ENCODE results near the gene SCLY. TPM values are rescaled to one million over a fixed set of nuclear protein-coding genes. Genes with fewer than 3 reads are reported as not detected.

The SCLY gene
- total and polyA plus RNA-seq, 2 donors (not counting 1 experiment from before 2014, with no cell fraction given): 16.4 to 42.4 TPM

DNA sequence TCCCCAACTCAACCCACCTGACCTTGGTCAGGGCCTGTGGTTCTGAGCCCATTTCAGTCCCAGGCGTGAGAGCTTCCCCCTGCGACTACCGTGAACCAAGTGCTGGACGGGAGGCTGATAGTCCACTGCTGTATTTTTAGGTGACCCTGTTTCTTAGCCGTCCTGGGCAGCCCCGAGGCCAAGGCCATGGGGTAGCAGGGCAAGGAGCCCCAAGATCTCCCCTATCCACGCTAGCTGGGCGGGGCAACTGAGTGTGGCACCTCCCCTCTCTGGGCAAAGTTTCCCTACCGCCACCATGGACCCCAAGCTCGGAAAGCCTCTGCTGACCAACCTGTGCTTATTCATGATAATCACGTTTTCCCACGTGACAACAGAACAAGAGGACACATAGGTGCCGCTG lies 77.1 kb downstream of the SCLY start:
- Histone ChIP-seq H3K4me3 (ENCODE audit: control extremely low read depth in 1 of 5, extremely low read depth in 1 of 5, insufficient read depth in 1 of 5, low read depth in 2 of 5, low read length in 4 of 5) (no peak overlapping the region), H4K20me1 (ENCODE audit: control insufficient read depth, insufficient read depth, low read length, poor library complexity, severe bottlenecking) (no peaks in the 10 kb centered on the region), H3K27ac (ENCODE audit: low read length in 2 of 2) (no peak overlapping the region), H2AFZ (ENCODE audit: insufficient read depth, low read depth, low read length, poor library complexity, severe bottlenecking) (no peak overlapping the region), H3K4me1 (ENCODE audit: control insufficient read depth in 2 of 2, insufficient read depth in 2 of 2, low read length in 2 of 2) (peaks cover 16 to 26% of the 10 kb centered on the region in 2 donors), H3K9me3 (ENCODE audit: control extremely low read depth in 1 of 3, control insufficient read depth in 2 of 3, insufficient read depth in 1 of 3, low read length in 2 of 3) (peaks cover 0 to 4% (median 0%) of the 10 kb centered on the region in 3 donors), H3K79me2 (ENCODE audit: control insufficient read depth, insufficient read depth, low read length) (no peaks in the 10 kb centered on the region), H3K4me2 (replicated peaks; ENCODE audit: low read depth, low read length, poor library complexity, severe bottlenecking) (no peak overlapping the region), H3K9ac (ENCODE audit: low read length) (no peak overlapping the region), H3K27me3 (replicated peaks in 1 of 4; ENCODE audit: control extremely low read depth in 1 of 4, control insufficient read depth in 3 of 4, insufficient read depth in 4 of 4, low read length in 3 of 4) (peaks cover 0 to 7% (median 1%) of the 10 kb centered on the region in 4 experiments), H3K36me3 (replicated peaks in 1 of 2; ENCODE audit: control extremely low read depth in 1 of 2, control insufficient read depth in 1 of 2, extremely low read depth in 1 of 2, insufficient read depth in 2 of 2, low read length in 1 of 2) (no peaks in the 10 kb centered on the region)
- intact Hi-C loops (cut with micrococcal nuclease): no loop called here
- H3K4me1 Mint-ChIP-seq: peaks cover 12% of the 10 kb centered on the region
- DNase-seq (no peak), ATAC-seq (ENCODE audit: low read depth) (no peak)
- no peaks in the 10 kb centered on the region for H3K27me3 Mint-ChIP-seq
- no peak overlapping the region for H3K4me3 Mint-ChIP-seq
- no peaks in the 10 kb centered on the region for H3K9me3 Mint-ChIP-seq (ENCODE audit: insufficient read depth)
- TF ChIP-seq CTCF (IDR thresholded peaks at IDR 0.05) (no peak), EZH2 (IDR thresholded peaks at IDR 0.05; ENCODE audit: borderline replicate concordance, insufficient read depth, low read depth, low read length, poor library complexity, severe bottlenecking) (no peak)
- CTCF ChIA-PET: no interaction called here
- no peak overlapping the region for H3K27ac Mint-ChIP-seq
- 96% methylated on average over 13 of the region's 13 CpGs for WGBS (ENCODE audit: insufficient coverage)
- POLR2A ChIA-PET: no interaction called here

GRCh38 chr2:238138331-238139195 lies 77.8 kb downstream of the SCLY start, which contains the start of gene KLHL30:
KLHL30 (plus strand) TSS chr2:238138668; CDS start chr2:238140755, 2,087 bp downstream.
- Histone ChIP-seq H2AFZ (ENCODE audit: insufficient read depth, low read depth, low read length, poor library complexity, severe bottlenecking) (peak within 1 kb of the TSS; percentile 38), H3K4me1 (ENCODE audit: control insufficient read depth in 2 of 2, insufficient read depth in 2 of 2, low read length in 2 of 2) (peaks cover 16 to 26% of the 10 kb centered on the region in 2 donors), H3K36me3 (replicated peaks in 1 of 2; ENCODE audit: control extremely low read depth in 1 of 2, control insufficient read depth in 1 of 2, extremely low read depth in 1 of 2, insufficient read depth in 2 of 2, low read length in 1 of 2) (no peaks in the 10 kb centered on the region), H3K79me2 (ENCODE audit: control insufficient read depth, insufficient read depth, low read length) (no peaks in the 10 kb centered on the region), H4K20me1 (ENCODE audit: control insufficient read depth, insufficient read depth, low read length, poor library complexity, severe bottlenecking) (no peaks in the 10 kb centered on the region), H3K4me2 (replicated peaks; ENCODE audit: low read depth, low read length, poor library complexity, severe bottlenecking) (peak within 1 kb of the TSS; percentile 72), H3K27ac (ENCODE audit: low read length in 2 of 2) (peak within 1 kb of the TSS in 1 of 2 donors; percentile 12), H3K27me3 (replicated peaks in 1 of 4; ENCODE audit: control extremely low read depth in 1 of 4, control insufficient read depth in 3 of 4, insufficient read depth in 4 of 4, low read length in 3 of 4) (peaks cover 0 to 7% (median 1%) of the 10 kb centered on the region in 4 experiments), H3K9me3 (ENCODE audit: control extremely low read depth in 1 of 3, control insufficient read depth in 2 of 3, insufficient read depth in 1 of 3, low read length in 2 of 3) (peaks cover 0 to 4% (median 0%) of the 10 kb centered on the region in 3 donors), H3K9ac (ENCODE audit: low read length) (peak within 1 kb of the TSS; percentile 45), H3K4me3 (ENCODE audit: control extremely low read depth in 1 of 5, extremely low read depth in 1 of 5, insufficient read depth in 1 of 5, low read depth in 2 of 5, low read length in 4 of 5) (peak within 1 kb of the TSS in 2 of 5 experiments; percentile 23 to 33)
- no peak within 1 kb of the TSS for H3K27ac Mint-ChIP-seq
- POLR2A ChIA-PET: no interaction called here
- no peak for TF ChIP-seq CTCF (IDR thresholded peaks at IDR 0.05)
- TF ChIP-seq EZH2 (IDR thresholded peaks at IDR 0.05; ENCODE audit: borderline replicate concordance, insufficient read depth, low read depth, low read length, poor library complexity, severe bottlenecking): no peak
- WGBS (ENCODE audit: insufficient coverage): 49% methylated on average over 18 of the region's 22 CpGs
- peaks cover 12% of the 10 kb centered on the region for H3K4me1 Mint-ChIP-seq
- H3K9me3 Mint-ChIP-seq (ENCODE audit: insufficient read depth): no peaks in the 10 kb centered on the region
- no peaks in the 10 kb centered on the region for H3K27me3 Mint-ChIP-seq
- peak within 1 kb of the TSS; percentile 50 for H3K4me3 Mint-ChIP-seq
- ATAC-seq (ENCODE audit: low read depth) (no peak), DNase-seq (no peak)
- CTCF ChIA-PET: interaction anchor here (0.9 to 1.1 kb wide), 4 partner anchors 30 to 625 kb away, joined by 3 to 6 read pairs (median 4); no protein-coding TSS in a partner anchor
- intact Hi-C loops (cut with micrococcal nuclease): no loop called here
